Colonic mucosa (tissue), 4 donors: ENCODE results near the gene CTSA. TPM values are rescaled to one million over a fixed set of nuclear protein-coding genes. Genes with fewer than 3 reads are reported as not detected.
"Not testable (repeated sequence)": the region's sequence is repeated elsewhere in the genome, so short reads cannot be mapped to it uniquely, and the experiment has no call there.

Experiments
- DNase-seq: peaks from one replicate; pipeline ENCODE4 v3.0.0-alpha.2; 2020
- H3K27ac ChIP-seq: fragments of 200-600 bp; one replicate; pipeline ENCODE4 v1.8.0; 2021
- H3K27me3 ChIP-seq: fragments of 200-600 bp; one replicate; pipeline ENCODE4 v1.8.0; 2021
- H3K36me3 ChIP-seq: fragments of 200-600 bp; one replicate; pipeline ENCODE4 v1.8.0; 2021
- H3K4me1 ChIP-seq: fragments of 200-600 bp; one replicate; pipeline ENCODE4 v1.8.0; 2021; ENCODE audit warnings: mild to moderate bottlenecking
- H3K4me3 ChIP-seq: fragments of 200-600 bp; one replicate; pipeline ENCODE4 v1.8.0; 2021
- H3K9ac ChIP-seq, 2 donors: one replicate each; pipeline ENCODE4 v1.7.0; 2013; ENCODE audit warnings: control low read depth in 2 of 2, low read depth in 2 of 2, low read length in 2 of 2
- H3K9me3 ChIP-seq: fragments of 200-600 bp; one replicate; pipeline ENCODE4 v1.8.0; 2021
- CTCF ChIP-seq: fragments of 200-600 bp; IDR thresholded peaks from one replicate; pipeline ENCODE4 v1.8.0; 2022; ENCODE audit warnings: antibody characterized with exemption, mild to moderate bottlenecking
- intact Hi-C: fragments of 100-400 bp; cut with DNase I; formaldehyde crosslinking; loops from one replicate; pipeline ENCODE4 v1.14.1; 2022
- total RNA-seq, 2 donors: library from RNA; stranded (reverse); fragmentation: NEBNext Ultra II Directional in 1 of 2; extraction: Animal tissue kit (Norgen Biotek cat#: 25700) in 1 of 2; gene quantifications; one replicate each; pipeline ENCODE4 v1.2.1, GENCODE V29; 2021
- donor health status: healthy.
- donor health status: DM: no; HTN: no; CAD: no.
- donor health status: DM: no; HTN: no; CAD: no.

Gene CTSA
- total RNA-seq, 2 donors from 2014 or later, result 273 to 366 TPM

DNA sequence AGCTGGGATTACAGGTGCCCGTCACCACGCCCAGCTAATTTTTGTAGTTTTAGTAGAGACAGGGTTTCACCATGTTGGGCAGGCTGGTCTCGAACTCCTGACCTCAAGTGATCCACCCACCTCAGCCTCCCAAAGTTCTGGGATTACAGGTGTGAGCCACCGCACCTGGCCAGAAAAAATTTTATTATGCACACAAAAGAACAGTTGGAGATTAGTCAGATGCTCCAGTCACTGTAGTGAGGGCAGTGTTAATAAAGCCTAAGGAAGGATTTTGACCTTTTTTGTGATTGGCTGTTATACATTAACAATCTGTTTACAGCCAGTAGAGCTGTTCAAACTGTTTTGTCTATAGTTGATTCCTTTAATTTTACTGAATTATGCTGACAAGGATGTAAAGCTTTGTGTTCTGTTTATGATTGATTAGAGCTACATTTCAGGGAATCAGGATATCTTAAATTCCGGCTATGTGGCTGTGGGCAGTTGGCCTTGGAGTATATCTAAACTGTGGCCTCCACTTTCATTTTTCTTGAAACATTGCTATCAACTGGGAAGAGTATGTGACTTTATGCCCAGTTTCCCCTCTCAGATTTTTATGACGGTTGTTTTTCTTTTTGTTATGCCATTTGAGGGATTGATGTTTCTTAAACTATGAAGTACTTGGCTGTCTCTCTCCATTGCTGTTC lies 23.9 kb upstream of the CTSA start:
- Histone ChIP-seq H3K4me3 (no peak overlapping the region), H3K27me3 (no peaks in the 10 kb centered on the region), H3K9ac (peak overlapping the region in 1 of 2 donors; percentile 34), H3K4me1 (no peaks in the 10 kb centered on the region), H3K9me3 (no peaks in the 10 kb centered on the region), H3K36me3 (no peaks in the 10 kb centered on the region), H3K27ac (peak overlapping the region; percentile 54)
- no peak for DNase-seq
- intact Hi-C loops, result no loop called here
- TF ChIP-seq CTCF, result no peak

DNA sequence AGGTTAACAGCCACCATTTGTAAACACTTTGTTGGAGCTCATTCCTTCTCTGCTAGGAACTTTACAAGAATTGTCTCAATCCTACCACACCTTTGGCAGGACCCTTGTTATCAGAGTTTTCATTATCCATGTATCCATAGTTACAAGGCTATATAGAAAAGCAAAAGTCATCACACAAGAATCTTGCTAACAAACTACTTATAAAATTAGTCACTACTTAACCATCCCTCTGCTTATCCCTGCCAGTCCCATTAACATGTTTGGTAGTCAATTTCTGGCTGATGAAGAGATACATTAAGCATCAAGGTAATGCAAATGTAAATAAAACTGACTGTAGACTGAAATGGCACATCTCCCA lies 23.3 kb upstream of the CTSA start:
- H3K9me3 ChIP-seq, result no peaks in the 10 kb centered on the region
- H3K27me3 ChIP-seq, result no peaks in the 10 kb centered on the region
- H3K27ac ChIP-seq, result peak overlapping the region; percentile 54
- H3K4me1 ChIP-seq, result no peaks in the 10 kb centered on the region
- intact Hi-C loops, result no loop called here
- no peak for TF ChIP-seq CTCF
- H3K36me3 ChIP-seq, result no peaks in the 10 kb centered on the region
- DNase-seq, result no peak
- H3K4me3 ChIP-seq, result no peak overlapping the region
- peak overlapping the region in 1 of 2 donors; percentile 34 for H3K9ac ChIP-seq

DNA sequence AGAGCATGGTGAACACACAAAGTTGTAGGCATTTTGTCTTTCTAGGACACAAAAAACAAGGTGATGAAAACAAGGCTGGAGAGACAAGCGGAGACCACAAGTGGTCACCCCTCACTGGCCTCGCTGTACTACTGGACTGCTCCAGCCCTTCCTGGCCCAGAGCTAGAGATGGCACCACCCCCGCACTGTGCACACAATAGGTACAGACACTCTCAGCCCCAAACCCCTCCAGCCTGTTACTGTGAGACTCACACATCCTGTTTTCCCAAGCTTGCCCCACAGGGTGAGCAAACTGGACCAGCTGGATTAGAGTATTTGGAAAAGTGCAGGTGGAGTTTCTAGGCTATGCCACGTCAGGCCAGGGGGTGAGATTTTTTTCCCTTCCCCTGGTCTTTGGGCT lies 18.5 kb upstream of the CTSA start:
- Histone ChIP-seq H3K4me1 (no peaks in the 10 kb centered on the region), H3K27ac (no peak overlapping the region), H3K9me3 (no peaks in the 10 kb centered on the region), H3K36me3 (no peaks in the 10 kb centered on the region), H3K4me3 (no peak overlapping the region), H3K9ac (no peak overlapping the region), H3K27me3 (no peaks in the 10 kb centered on the region)
- intact Hi-C loops, result no loop called here
- no peak for DNase-seq
- TF ChIP-seq CTCF, result no peak

GRCh38 chr20:45873409-45874103 lies 17.6 kb upstream of the CTSA start:
- Histone ChIP-seq H3K27ac (no peak overlapping the region), H3K4me3 (no peak overlapping the region), H3K4me1 (no peaks in the 10 kb centered on the region), H3K27me3 (no peaks in the 10 kb centered on the region), H3K9me3 (no peaks in the 10 kb centered on the region), H3K9ac (no peak overlapping the region), H3K36me3 (no peaks in the 10 kb centered on the region)
- DNase-seq, result no peak
- TF ChIP-seq CTCF, result no peak
- intact Hi-C loops, result no loop called here

DNA sequence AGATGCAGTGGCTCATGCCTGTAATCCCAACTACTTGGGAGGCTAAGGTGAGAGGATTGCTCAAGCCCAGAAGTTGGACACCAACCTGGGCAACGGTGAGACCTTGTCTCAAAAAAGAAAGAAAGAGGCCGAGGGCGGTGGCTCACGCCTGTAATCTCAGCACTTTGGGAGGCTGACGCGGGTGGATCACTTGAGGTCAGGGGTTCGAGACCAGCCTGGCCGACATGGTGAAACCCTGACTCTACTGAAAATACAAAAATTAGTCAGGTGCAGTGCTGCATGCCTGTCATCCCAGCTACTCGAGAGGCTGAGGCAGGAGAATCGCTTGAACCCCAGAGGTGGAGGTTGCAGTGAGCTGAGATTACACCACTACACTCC lies 17.0 kb upstream of the CTSA start:
- H3K9ac ChIP-seq, intact Hi-C loops, H3K27me3 ChIP-seq, H3K9me3 ChIP-seq, H3K4me3 ChIP-seq, H3K27ac ChIP-seq, H3K4me1 ChIP-seq, H3K36me3 ChIP-seq, DNase-seq: not testable (repeated sequence)

GRCh38 chr20:45874576-45874975 lies 16.6 kb upstream of the CTSA start:
- intact Hi-C loops, result no loop called here
- no peak for TF ChIP-seq CTCF

More at GRCh38 chr20:45874576-45874975, 16.6 kb upstream of the CTSA start:
- H3K4me1 ChIP-seq, result no peaks in the 10 kb centered on the region
- no peaks in the 10 kb centered on the region for H3K27me3 ChIP-seq
- DNase-seq, result no peak
- no peak overlapping the region for H3K4me3 ChIP-seq
- H3K9me3 ChIP-seq, result no peaks in the 10 kb centered on the region
- H3K27ac ChIP-seq, result no peak overlapping the region
- no peak overlapping the region for H3K9ac ChIP-seq
- no peaks in the 10 kb centered on the region for H3K36me3 ChIP-seq
